Stomach (tissue), 4 donors: ENCODE results near the gene BCAN.

Experiments used
- CTCF ChIP-seq, 7 experiments: fragments of 450-650 bp in 4 of 7; fragments of 200-600 bp in 3 of 7; sonication (generic) in 3 of 7; IDR thresholded peaks; one replicate each; pipeline ENCODE4 v1.5.1; 2016 to 2019; ENCODE audit warnings: antibody characterized with exemption in 7 of 7, control low read depth in 2 of 7, mild to moderate bottlenecking in 1 of 7
- EP300 ChIP-seq: sonication (generic); formaldehyde crosslinking; IDR thresholded peaks from one replicate; pipeline ENCODE4 v1.6.1; 2017; ENCODE audit warnings: antibody characterized with exemption

- TF ChIP-seq CTCF (IDR thresholded peaks at IDR 0.05) (no peak), EP300 (no peak)
These were observed 5.4 kb downstream of the BCAN start for GRCh38 chr1:156647351-156647750.
